CD8-positive, alpha-beta memory T cell (primary cell): ENCODE data around the gene ZFYVE27. TPM values are rescaled to one million over a fixed set of nuclear protein-coding genes. Genes with fewer than 3 reads are reported as not detected.
"Not testable (repeated sequence)": the region's sequence is repeated elsewhere in the genome, so short reads cannot be mapped to it uniquely, and the experiment has no call there.

Experiments used
- CTCF ChIA-PET: fragments of 350-600 bp; sonication (Branson Sonifier 250); formaldehyde crosslinking; loops from one replicate; lab custom pipeline; 2021; ENCODE audit warnings: antibody characterized with exemption; lab: Charles Lee
- POLR2A ChIA-PET: fragments of 350-600 bp; sonication (Branson Sonifier 250); formaldehyde crosslinking; loops from one replicate; lab custom pipeline; 2021; ENCODE audit warnings: antibody characterized with exemption; lab: Charles Lee
- DNase-seq, 5 donors: peaks; one replicate each; pipeline versions ENCODE4 v3.0.0 to v3.0.0-alpha.2; 2020 to 2022; ENCODE audit warnings: mixed read lengths in 1 of 5
- H3K27ac ChIP-seq: one replicate; pipeline ENCODE4 v1.7.0; 2013; ENCODE audit warnings: low read depth, mild to moderate bottlenecking, low read length, moderate library complexity
- H3K27me3 ChIP-seq: 2 replicates; pipeline ENCODE4 v1.7.0; 2013; ENCODE audit warnings: low read length, mild to moderate bottlenecking; ENCODE audit not compliant: insufficient read depth, poor library complexity, severe bottlenecking
- H3K36me3 ChIP-seq: 2 replicates; pipeline ENCODE4 v1.7.0; 2013; ENCODE audit warnings: mild to moderate bottlenecking, low read length, moderate library complexity; ENCODE audit not compliant: insufficient read depth
- H3K4me1 ChIP-seq: 2 replicates; pipeline ENCODE4 v1.7.0; 2013; ENCODE audit warnings: mild to moderate bottlenecking, low read length, moderate library complexity; ENCODE audit not compliant: insufficient read depth
- H3K4me3 ChIP-seq: 2 replicates; pipeline ENCODE4 v1.7.0; 2013; ENCODE audit warnings: mild to moderate bottlenecking, low read length
- H3K9me3 ChIP-seq: 2 replicates; pipeline ENCODE4 v1.7.0; 2013; ENCODE audit warnings: mild to moderate bottlenecking, low read length
- H3K27ac Mint-ChIP-seq, 8 donors: one replicate each; pipeline ENCODE4 v1.8.0; 2020 to 2021; ENCODE audit warnings: mixed read lengths in 8 of 8, mild to moderate bottlenecking in 6 of 8, inconsistent platforms in 3 of 8, moderate library complexity in 3 of 8
- H3K27me3 Mint-ChIP-seq, 2 donors: one replicate each; pipeline ENCODE4 v1.8.0; 2020 to 2021; ENCODE audit warnings: mixed read lengths in 2 of 2, mild to moderate bottlenecking in 1 of 2, moderate library complexity in 1 of 2
- H3K36me3 Mint-ChIP-seq, 3 donors: one replicate each; pipeline ENCODE4 v1.8.0; 2020 to 2021; ENCODE audit warnings: mixed read lengths in 3 of 3, inconsistent platforms in 1 of 3, mild to moderate bottlenecking in 1 of 3
- H3K4me1 Mint-ChIP-seq, 3 donors: one replicate each; pipeline ENCODE4 v1.8.0; 2020 to 2021; ENCODE audit warnings: mixed read lengths in 3 of 3, inconsistent platforms in 1 of 3, mild to moderate bottlenecking in 1 of 3
- H3K4me3 Mint-ChIP-seq, 7 donors: one replicate each; pipeline ENCODE4 v1.8.0; 2020 to 2021; ENCODE audit warnings: mixed read lengths in 7 of 7, mild to moderate bottlenecking in 6 of 7, moderate library complexity in 4 of 7, inconsistent platforms in 2 of 7
- H3K9me3 Mint-ChIP-seq, 5 donors: one replicate each; pipeline ENCODE4 v1.8.0; 2020 to 2022; ENCODE audit warnings: mixed read lengths in 5 of 5, mild to moderate bottlenecking in 3 of 5, moderate library complexity in 2 of 5, inconsistent platforms in 1 of 5
- polyA plus RNA-seq: library from polyadenylated mRNA; unstranded; fragments of 300-500 nt; fragmentation: Illumina TruSeq; gene quantifications from one replicate; pipeline ENCODE4 v1.2.3, GENCODE V29; 2021
- total RNA-seq, 2 experiments: library from RNA; stranded (reverse); gene quantifications; one replicate each; pipeline ENCODE4 v1.2.3, GENCODE V29; 2021

ZFYVE27 gene
- total RNA-seq, result 10 to 100 TPM; 27.4 to 28.6 TPM
- polyA plus RNA-seq, result 31.4 TPM

- CTCF ChIA-PET, result interaction anchor here (0.8 to 9.6 kb wide), 7 partner anchors 20 to 132 kb away, joined by 3 to 199 read pairs (median 5); partner anchors contain the start of genes AVPI1 and MARVELD1
- H3K9me3 Mint-ChIP-seq, result no peaks in the 10 kb centered on the region
- Histone ChIP-seq H3K4me1 (peaks cover 31% of the 10 kb centered on the region), H3K27ac (peak within 1 kb of the TSS; percentile 92), H3K27me3 (no peaks in the 10 kb centered on the region), H3K36me3 (no peaks in the 10 kb centered on the region), H3K4me3 (peak within 1 kb of the TSS; percentile 96), H3K9me3 (no peaks in the 10 kb centered on the region)
- POLR2A ChIA-PET, result interaction anchor here (0.6 to 2.6 kb wide), 9 partner anchors 21 to 404 kb away, joined by 3 to 20 read pairs (median 3); partner anchors contain the start of genes AVPI1 and MARVELD1
- H3K36me3 Mint-ChIP-seq, result peaks cover 2 to 47% (median 6%) of the 10 kb centered on the region in 3 donors
- H3K27ac Mint-ChIP-seq, result peak within 1 kb of the TSS; percentile 90 to 99 (median 98)
- H3K4me3 Mint-ChIP-seq, result peak within 1 kb of the TSS; percentile 93 to 98 (median 96)
- peak; percentile 91 to 97 (median 94) for DNase-seq
- peaks cover 50 to 58% (median 57%) of the 10 kb centered on the region in 3 donors for H3K4me1 Mint-ChIP-seq
- H3K27me3 Mint-ChIP-seq, result peaks cover 0 to 2% of the 10 kb centered on the region in 2 donors
Measured at GRCh38 chr10:97736902-97737769, at the start of gene ZFYVE27. TSS of gene ZFYVE27 (plus strand) at chr10:97737128. CDS start at chr10:97738478, 1,350 bp downstream.

- H3K27ac ChIP-seq, result peak overlapping the region; percentile 79
- Mint-ChIP-seq H3K27ac (peak overlapping the region; percentile 58 to 96 (median 89)), H3K27me3 (no peaks in the 10 kb centered on the region), H3K4me3 (peak overlapping the region; percentile 87 to 95 (median 89)), H3K4me1 (peaks cover 14 to 30% (median 25%) of the 10 kb centered on the region in 3 donors), H3K36me3 (peaks cover 0 to 1% (median 0%) of the 10 kb centered on the region in 3 donors), H3K9me3 (no peaks in the 10 kb centered on the region)
- DNase-seq, result no peak
- ChIA-PET CTCF (interaction anchor here (0.5 to 3.8 kb wide), 9 partner anchors 10 to 75 kb away, joined by 3 to 39 read pairs (median 9); partner anchors contain the start of gene ZFYVE27), POLR2A (interaction anchor here (0.9 to 2.1 kb wide), 7 partner anchors 11 to 287 kb away, joined by 3 to 20 read pairs (median 5); partner anchors contain the start of genes MARVELD1, RRP12 and ZFYVE27)
- no peaks in the 10 kb centered on the region for H3K27me3 ChIP-seq
- H3K4me1 ChIP-seq, result peaks cover 26% of the 10 kb centered on the region
- H3K36me3 ChIP-seq, result no peaks in the 10 kb centered on the region
- H3K9me3 ChIP-seq, result no peaks in the 10 kb centered on the region
- H3K4me3 ChIP-seq, result peak overlapping the region; percentile 89
Measured at GRCh38 chr10:97687785-97688781, 48.8 kb upstream of the ZFYVE27 start.

- Histone ChIP-seq H3K4me3 (no peak overlapping the region), H3K36me3 (no peaks in the 10 kb centered on the region), H3K9me3 (no peaks in the 10 kb centered on the region), H3K27ac (no peak overlapping the region), H3K4me1 (peaks cover 26% of the 10 kb centered on the region), H3K27me3 (no peaks in the 10 kb centered on the region)
- H3K36me3 Mint-ChIP-seq, result peaks cover 0 to 1% (median 0%) of the 10 kb centered on the region in 3 donors
- DNase-seq, result no peak
- peaks cover 0 to 1% of the 10 kb centered on the region in 2 donors for H3K27me3 Mint-ChIP-seq
- ChIA-PET POLR2A (no interaction called here), CTCF (interaction anchor here (1.0 kb wide), 1 partner anchor 11 kb away, joined by 3 read pairs; no protein-coding TSS in a partner anchor)
- peak overlapping the region in 1 of 8 donors; percentile 36 for H3K27ac Mint-ChIP-seq
- H3K4me3 Mint-ChIP-seq, result no peak overlapping the region
- H3K9me3 Mint-ChIP-seq, result no peaks in the 10 kb centered on the region
- H3K4me1 Mint-ChIP-seq, result peaks cover 14 to 29% (median 25%) of the 10 kb centered on the region in 3 donors
Measured at GRCh38 chr10:97689559-97690020, 47.3 kb upstream of the ZFYVE27 start.

- no peaks in the 10 kb centered on the region for H3K36me3 ChIP-seq
- DNase-seq, result no peak
- H3K27ac ChIP-seq, result no peak overlapping the region
- Mint-ChIP-seq H3K27ac (peak overlapping the region in 3 of 8 donors; percentile 36 to 51 (median 47)), H3K27me3 (peaks cover 0 to 4% of the 10 kb centered on the region in 2 donors), H3K4me1 (peaks cover 12 to 24% (median 22%) of the 10 kb centered on the region in 3 donors), H3K9me3 (no peaks in the 10 kb centered on the region), H3K36me3 (peaks cover 0 to 1% (median 0%) of the 10 kb centered on the region in 3 donors), H3K4me3 (no peak overlapping the region)
- H3K4me3 ChIP-seq, result no peak overlapping the region
- peaks cover 23% of the 10 kb centered on the region for H3K4me1 ChIP-seq
- H3K9me3 ChIP-seq, result no peaks in the 10 kb centered on the region
- ChIA-PET POLR2A (no interaction called here), CTCF (no interaction called here)
- no peaks in the 10 kb centered on the region for H3K27me3 ChIP-seq
Measured at GRCh38 chr10:97690133-97690532, 46.8 kb upstream of the ZFYVE27 start.

- H3K4me3 Mint-ChIP-seq, result peak overlapping the region in 1 of 7 donors; percentile 28
- H3K9me3 ChIP-seq, H3K27ac Mint-ChIP-seq, POLR2A ChIA-PET, H3K4me3 ChIP-seq, H3K4me1 ChIP-seq, H3K27me3 Mint-ChIP-seq, H3K9me3 Mint-ChIP-seq, H3K27me3 ChIP-seq, H3K36me3 ChIP-seq, DNase-seq, H3K4me1 Mint-ChIP-seq, H3K36me3 Mint-ChIP-seq, H3K27ac ChIP-seq: not testable (repeated sequence)
- CTCF ChIA-PET, result interaction anchor here (1.3 to 1.7 kb wide), 3 partner anchors 11 to 33 kb away, joined by 3 to 7 read pairs (median 5); partner anchors contain the start of gene AVPI1
Measured at GRCh38 chr10:97698072-97698655, 38.8 kb upstream of the ZFYVE27 start.

GRCh38 chr10:97701438-97702069 is 35.4 kb upstream of the ZFYVE27 start:
- Mint-ChIP-seq H3K4me1 (no peaks in the 10 kb centered on the region), H3K4me3 (no peak overlapping the region), H3K27me3 (peaks cover 16 to 20% of the 10 kb centered on the region in 2 donors), H3K9me3 (peaks cover 0 to 2% (median 0%) of the 10 kb centered on the region in 5 donors), H3K36me3 (no peaks in the 10 kb centered on the region), H3K27ac (no peak overlapping the region)
- peak in 4 of 5 donors; percentile 24 to 67 (median 52) for DNase-seq
- Histone ChIP-seq H3K27me3 (no peaks in the 10 kb centered on the region), H3K4me3 (no peak overlapping the region), H3K9me3 (no peaks in the 10 kb centered on the region), H3K36me3 (no peaks in the 10 kb centered on the region), H3K4me1 (no peaks in the 10 kb centered on the region), H3K27ac (no peak overlapping the region)
- CTCF ChIA-PET, result interaction anchor here (0.8 to 14.6 kb wide), 23 partner anchors 8 to 167 kb away, joined by 3 to 199 read pairs (median 4); partner anchors contain the start of genes ANKRD2, AVPI1, MARVELD1 and ZFYVE27
- POLR2A ChIA-PET, result no interaction called here
